Measurements from ENCODE around the gene CTAG1B. TPM values are rescaled to one million over a fixed set of nuclear protein-coding genes. Genes with fewer than 3 reads are reported as not detected.
"Not testable (repeated sequence)": the region's sequence is repeated elsewhere in the genome, so short reads cannot be mapped to it uniquely, and the experiment has no call there.

The CTAG1B gene
- total RNA-seq, 1 donor from 2014 or later: not detected

- DNase-seq; intact Hi-C loops (cut with DNase I): not testable (repeated sequence)
- peak; percentile 89 for ATAC-seq (ENCODE audit: poor library complexity)
Observed at GRCh38 chrX:154641740-154642139, 22.7 kb upstream of the CTAG1B start.

DNA sequence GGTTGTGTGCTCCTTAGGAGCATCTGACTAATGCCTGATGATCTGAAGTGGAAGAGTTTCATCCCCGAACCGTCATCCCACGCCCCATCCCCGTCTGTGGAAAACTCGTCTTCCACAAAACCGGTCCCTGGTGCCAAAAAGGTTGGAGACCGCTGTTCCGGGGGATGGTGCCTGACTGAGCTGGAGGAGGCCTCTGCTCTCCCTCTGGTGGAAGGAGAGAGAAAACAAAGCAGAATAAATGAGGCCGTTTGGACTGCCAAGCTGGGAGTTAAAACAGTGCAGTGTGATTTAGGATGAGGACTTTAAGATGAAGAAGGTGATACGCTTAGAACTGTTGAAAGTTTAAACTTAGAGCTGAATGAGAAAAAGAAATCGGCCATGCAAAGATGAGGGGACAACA, 14.6 kb upstream of the CTAG1B start:
- intact Hi-C loops (cut with DNase I); DNase-seq; ATAC-seq (ENCODE audit: poor library complexity): not testable (repeated sequence)

DNA sequence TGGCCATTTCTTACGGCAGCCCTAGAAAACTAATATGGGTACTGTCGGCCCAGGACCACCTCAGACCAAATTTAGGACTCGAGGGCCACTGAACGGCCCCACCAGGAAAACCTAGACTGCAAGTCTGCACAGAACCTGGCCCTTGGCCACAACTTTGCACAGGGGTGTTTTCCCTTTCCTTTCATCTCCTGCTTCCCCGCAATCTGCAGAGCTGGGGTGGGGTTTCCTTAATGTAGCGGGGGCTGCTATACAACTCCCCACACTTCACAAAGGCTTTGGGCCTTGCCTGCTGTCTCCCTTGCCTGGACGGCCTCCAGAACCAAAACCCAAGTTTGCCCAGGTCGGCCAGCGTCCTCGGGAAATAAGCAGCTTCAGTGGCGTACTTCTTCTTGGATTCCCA, 11.9 kb upstream of the CTAG1B start:
- intact Hi-C loops (cut with DNase I); DNase-seq; ATAC-seq (ENCODE audit: poor library complexity): not testable (repeated sequence)

DNA sequence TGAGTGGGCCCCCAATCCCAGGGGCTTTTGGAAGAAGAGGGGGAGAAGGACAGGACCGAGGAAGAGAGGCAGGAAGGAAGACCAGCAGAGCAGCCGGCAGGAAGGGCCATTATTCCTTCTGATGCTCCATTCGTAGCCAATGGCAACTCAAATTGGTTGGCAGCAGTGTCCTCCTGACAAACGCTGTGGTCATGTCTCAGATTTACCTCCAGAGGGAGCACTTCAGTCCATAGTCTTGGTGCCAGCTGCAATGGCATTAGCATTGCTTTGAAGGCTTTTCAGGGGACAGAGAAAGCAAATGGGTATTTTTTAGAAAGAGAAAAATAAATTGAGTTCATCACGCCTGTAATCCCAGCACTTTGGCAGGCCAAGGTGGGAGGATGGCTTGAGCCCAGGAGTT, 9.9 kb upstream of the CTAG1B start:
- DNase-seq; intact Hi-C loops (cut with DNase I): not testable (repeated sequence)
- peak; percentile 64 for ATAC-seq (ENCODE audit: poor library complexity)

DNA sequence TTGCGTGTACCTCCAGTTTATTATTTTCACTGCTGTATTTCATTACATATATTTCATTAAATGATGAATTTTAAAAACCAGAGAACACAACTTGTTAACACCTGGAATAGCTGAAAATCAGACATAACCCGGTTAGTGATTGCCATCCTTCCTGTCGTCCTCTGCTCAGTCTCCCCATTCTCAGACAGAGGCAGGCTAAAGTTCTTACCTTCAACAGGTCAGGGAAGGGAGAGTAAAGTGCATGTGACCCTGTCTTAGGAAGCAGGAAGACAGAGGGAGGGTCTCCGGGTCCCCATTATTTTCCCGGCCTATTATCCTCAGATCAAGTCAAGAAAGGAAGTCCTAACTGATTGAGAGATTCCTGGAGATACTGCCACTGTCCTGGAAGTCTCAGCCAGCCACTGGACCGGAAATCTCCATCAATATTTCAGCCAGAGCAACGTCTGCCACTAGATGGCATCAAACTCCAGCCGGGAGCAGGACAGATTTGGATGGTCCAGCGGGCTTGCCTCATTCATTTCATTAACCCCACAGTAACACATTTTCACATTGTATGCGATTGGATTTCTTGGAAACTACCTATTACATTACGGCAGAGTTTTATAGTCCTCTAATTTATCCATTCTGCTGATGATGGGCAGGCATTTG, 1.8 kb upstream of the CTAG1B start:
- intact Hi-C loops (cut with DNase I); DNase-seq: not testable (repeated sequence)

GRCh38 chrX:154613586-154613985, 5.5 kb downstream of the CTAG1B start:
- ATAC-seq (ENCODE audit: poor library complexity): not testable (repeated sequence)

More for the DNA sequence above, 1.8 kb upstream of the CTAG1B start:
- peak; percentile 79 for ATAC-seq (ENCODE audit: poor library complexity)

GRCh38 chrX:154611146-154611545, 7.9 kb downstream of the CTAG1B start:
- DNase-seq; intact Hi-C loops (cut with DNase I); ATAC-seq (ENCODE audit: poor library complexity): not testable (repeated sequence)

More at GRCh38 chrX:154613586-154613985, 5.5 kb downstream of the CTAG1B start:
- intact Hi-C loops (cut with DNase I); DNase-seq: not testable (repeated sequence)

- intact Hi-C loops (cut with DNase I); DNase-seq; ATAC-seq (ENCODE audit: poor library complexity): not testable (repeated sequence)
Observed at GRCh38 chrX:154608823-154609222, 10.3 kb downstream of the CTAG1B start.

DNA sequence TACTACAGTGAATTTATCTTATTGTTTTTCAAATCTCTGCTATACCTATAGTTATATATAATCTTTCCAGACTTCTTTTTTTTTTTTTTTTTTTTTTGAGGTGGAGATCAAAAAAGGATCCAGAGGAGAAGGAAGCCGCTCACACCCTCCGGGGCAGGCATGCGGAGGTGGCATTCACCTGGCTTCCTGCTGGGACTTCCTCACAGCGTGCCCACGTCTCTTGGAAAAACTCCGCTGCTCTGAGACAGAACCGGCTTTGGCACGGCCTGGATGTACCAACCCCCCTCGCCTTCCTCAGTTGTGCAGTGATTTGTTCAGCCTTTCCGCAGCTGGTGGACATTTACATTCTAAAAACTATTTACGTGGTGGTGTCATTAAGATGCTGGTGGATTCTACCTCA, 11.1 kb downstream of the CTAG1B start:
- DNase-seq; intact Hi-C loops (cut with DNase I); ATAC-seq (ENCODE audit: poor library complexity): not testable (repeated sequence)

- DNase-seq: no peak
- intact Hi-C loops (cut with DNase I): no loop called here
Observed at GRCh38 chrX:154607370-154607769, 11.7 kb downstream of the CTAG1B start.

GRCh38 chrX:154605566-154605965, 13.5 kb downstream of the CTAG1B start:
- DNase-seq (no peak), ATAC-seq (ENCODE audit: poor library complexity) (no peak)
- intact Hi-C loops (cut with DNase I): no loop called here

More at GRCh38 chrX:154607370-154607769, 11.7 kb downstream of the CTAG1B start:
- no peak for ATAC-seq (ENCODE audit: poor library complexity)

GRCh38 chrX:154603438-154604430, 15.3 kb downstream of the CTAG1B start:
- intact Hi-C loops (cut with DNase I): no loop called here
- DNase-seq: no peak
- no peak for ATAC-seq (ENCODE audit: poor library complexity)

- ATAC-seq (ENCODE audit: poor library complexity): no peak
- intact Hi-C loops (cut with DNase I): no loop called here
- no peak for DNase-seq
Observed at GRCh38 chrX:154602766-154603437, 16.2 kb downstream of the CTAG1B start.

DNA sequence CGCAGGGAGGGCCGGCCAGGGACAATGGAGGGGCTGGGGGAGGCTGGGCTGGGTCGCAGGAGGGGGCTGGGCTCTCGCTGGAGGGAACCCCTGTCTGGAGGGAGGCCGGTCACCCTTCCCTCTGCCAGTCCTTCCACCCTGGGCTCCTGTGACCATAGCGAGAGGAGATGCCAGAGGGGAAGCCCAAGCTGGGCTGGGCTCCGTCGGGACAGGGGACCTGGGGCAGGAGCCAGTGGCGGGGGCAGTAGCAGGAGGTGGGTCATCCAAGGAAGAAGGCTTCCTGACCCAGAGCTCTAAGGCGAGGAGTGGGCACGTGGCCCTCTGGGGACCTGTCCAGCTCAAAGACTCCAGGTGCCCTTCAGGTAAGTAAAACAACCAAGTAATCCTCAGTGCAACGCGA, 16.9 kb downstream of the CTAG1B start:
- no peak for ATAC-seq (ENCODE audit: poor library complexity)
- intact Hi-C loops (cut with DNase I): no loop called here
- DNase-seq: no peak

- no peak for ATAC-seq (ENCODE audit: poor library complexity)
- no peak for DNase-seq
- intact Hi-C loops (cut with DNase I): no loop called here
Observed at GRCh38 chrX:154600759-154601374, 18.2 kb downstream of the CTAG1B start.

- ATAC-seq (ENCODE audit: poor library complexity): no peak
- DNase-seq: no peak
- intact Hi-C loops (cut with DNase I): no loop called here
Observed at GRCh38 chrX:154599531-154599930, 19.6 kb downstream of the CTAG1B start.

- intact Hi-C loops (cut with DNase I): no loop called here
- ATAC-seq (ENCODE audit: poor library complexity) (no peak), DNase-seq (no peak)
Observed at GRCh38 chrX:154598656-154599055, 20.4 kb downstream of the CTAG1B start.

DNA sequence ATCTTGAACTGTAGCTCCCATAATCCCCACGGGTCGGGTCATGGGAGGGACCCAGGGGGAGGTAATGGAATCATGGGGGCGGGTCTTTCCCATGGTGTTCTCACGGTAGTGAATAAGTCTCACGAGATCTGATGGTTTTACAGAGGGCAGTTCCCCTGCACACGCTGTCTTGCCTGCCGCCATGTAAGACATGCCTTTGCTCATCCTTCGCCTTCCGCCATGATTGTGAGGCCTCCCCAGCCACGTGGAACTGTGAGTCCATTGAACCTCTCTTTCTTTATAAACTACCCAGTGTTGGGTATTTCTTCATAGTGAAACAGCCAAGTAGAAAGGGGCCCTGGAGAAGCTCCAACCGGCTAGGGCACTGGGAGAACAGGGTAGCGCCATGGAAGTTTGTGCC, 21.9 kb downstream of the CTAG1B start:
- DNase-seq: no peak
- no peak for ATAC-seq (ENCODE audit: poor library complexity)
- intact Hi-C loops (cut with DNase I): no loop called here

Measured in Right ventricle myocardium superior (tissue), 1 donor.